ENCODE data around the gene MPC1.

Gene MPC1

DNA sequence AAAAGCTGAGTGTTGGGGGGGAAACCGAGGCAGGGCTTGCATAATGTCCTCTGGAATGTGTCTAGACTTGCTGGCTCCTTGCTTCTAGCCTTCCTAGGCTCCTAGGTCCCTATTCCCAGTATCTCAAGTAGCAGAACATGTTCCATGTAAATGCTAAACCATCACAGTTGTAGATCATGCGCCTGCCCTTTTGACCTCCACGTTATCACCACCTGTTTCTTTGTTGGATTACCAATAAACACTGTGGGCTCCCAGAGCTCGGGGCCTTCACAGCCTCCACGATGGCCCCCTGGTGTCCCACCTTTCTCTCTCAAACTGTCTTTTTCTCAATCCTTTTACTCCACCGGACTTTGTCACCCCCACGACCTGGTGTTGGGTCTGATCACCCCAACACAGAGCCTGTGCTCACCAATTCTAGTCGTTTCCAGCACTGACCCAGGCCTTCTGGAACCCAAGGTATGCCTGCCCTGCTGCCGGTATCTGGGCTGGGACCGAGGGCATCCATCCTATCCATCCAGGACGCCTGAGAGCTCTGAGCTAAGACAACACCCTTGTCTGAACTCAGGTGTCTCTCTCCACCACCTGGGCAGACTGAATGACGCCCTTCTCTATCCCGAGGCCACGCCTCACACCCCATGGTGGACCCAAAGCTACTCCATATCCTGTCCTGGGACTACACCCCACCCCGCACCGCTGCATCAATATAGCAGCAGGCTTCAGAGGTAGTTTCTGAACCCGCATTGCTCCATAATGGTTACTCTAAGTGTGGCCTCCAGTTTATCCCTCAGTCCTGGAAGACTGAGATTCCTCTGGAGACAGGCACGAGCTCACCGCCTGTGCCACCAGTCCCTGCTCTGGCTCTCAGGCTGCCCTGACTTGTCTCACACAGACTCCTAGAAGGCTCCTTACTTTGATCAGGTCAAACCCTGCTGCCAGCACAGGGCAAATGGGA is 65.2 kb downstream of the MPC1 start:
- no peak for DNase-seq
- Histone ChIP-seq H3K27ac (ENCODE audit: low read length) (no peak overlapping the region), H3K4me2 (ENCODE audit: low read depth, low read length) (no peak overlapping the region), H3K79me2 (ENCODE audit: low read length) (no peaks in the 10 kb centered on the region), H3K27me3 (replicated peaks; ENCODE audit: insufficient read depth, low read length) (no peaks in the 10 kb centered on the region), H3K9me2 (replicated peaks; ENCODE audit: insufficient read depth, low read length) (no peaks in the 10 kb centered on the region), H2AFZ (ENCODE audit: low read length) (no peak overlapping the region), H3K36me3 (replicated peaks; ENCODE audit: insufficient read depth, low read length) (no peaks in the 10 kb centered on the region), H3K4me1 (ENCODE audit: low read length) (no peaks in the 10 kb centered on the region), H3F3A (ENCODE audit: insufficient read depth, low read length) (no peaks in the 10 kb centered on the region), H3K9me3 (replicated peaks; ENCODE audit: insufficient read depth, low read length) (no peaks in the 10 kb centered on the region), H4K20me1 (ENCODE audit: insufficient read depth, low read length) (no peaks in the 10 kb centered on the region), H3K9ac (ENCODE audit: low read length) (no peak overlapping the region), H3K4me3 (ENCODE audit: low read length) (no peak overlapping the region)
- TF ChIP-seq EZH2 (optimal IDR thresholded peaks at IDR 0.05; ENCODE audit: low read depth, low read length) (no peak), EZH2phosphoT487 (IDR thresholded peaks at IDR 0.05; ENCODE audit: low read length) (no peak)
- TF ChIP-seq, protein P1, sequence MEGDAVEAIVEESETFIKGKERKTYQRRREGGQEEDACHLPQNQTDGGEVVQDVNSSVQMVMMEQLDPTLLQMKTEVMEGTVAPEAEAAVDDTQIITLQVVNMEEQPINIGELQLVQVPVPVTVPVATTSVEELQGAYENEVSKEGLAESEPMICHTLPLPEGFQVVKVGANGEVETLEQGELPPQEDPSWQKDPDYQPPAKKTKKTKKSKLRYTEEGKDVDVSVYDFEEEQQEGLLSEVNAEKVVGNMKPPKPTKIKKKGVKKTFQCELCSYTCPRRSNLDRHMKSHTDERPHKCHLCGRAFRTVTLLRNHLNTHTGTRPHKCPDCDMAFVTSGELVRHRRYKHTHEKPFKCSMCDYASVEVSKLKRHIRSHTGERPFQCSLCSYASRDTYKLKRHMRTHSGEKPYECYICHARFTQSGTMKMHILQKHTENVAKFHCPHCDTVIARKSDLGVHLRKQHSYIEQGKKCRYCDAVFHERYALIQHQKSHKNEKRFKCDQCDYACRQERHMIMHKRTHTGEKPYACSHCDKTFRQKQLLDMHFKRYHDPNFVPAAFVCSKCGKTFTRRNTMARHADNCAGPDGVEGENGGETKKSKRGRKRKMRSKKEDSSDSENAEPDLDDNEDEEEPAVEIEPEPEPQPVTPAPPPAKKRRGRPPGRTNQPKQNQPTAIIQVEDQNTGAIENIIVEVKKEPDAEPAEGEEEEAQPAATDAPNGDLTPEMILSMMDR (IDR thresholded peaks at IDR 0.05; ENCODE audit: low read length): no peak

DNA sequence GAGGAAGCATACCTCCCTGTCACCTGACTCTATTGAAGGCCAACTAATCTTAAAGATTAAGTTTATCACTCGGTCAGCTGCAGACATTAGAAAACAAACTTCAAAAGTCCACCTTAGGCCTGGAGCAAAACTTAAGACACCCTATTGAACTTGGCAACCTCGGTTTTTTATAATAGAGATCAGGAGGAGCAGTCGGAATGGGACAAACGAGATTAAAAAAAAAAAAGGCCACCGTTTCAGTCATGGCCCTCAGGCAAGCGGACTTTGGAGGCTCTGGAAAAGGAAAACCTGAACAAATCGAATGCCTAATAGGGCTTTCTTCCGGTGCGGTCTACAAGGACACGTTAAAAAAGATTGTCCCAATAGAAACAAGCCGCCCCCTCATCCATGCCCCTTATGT is 67.3 kb downstream of the MPC1 start:
- H3K4me2 ChIP-seq (ENCODE audit: low read depth, low read length): no peak overlapping the region
- no peak overlapping the region for H3K27ac ChIP-seq (ENCODE audit: low read length)
- H3K4me1 ChIP-seq (ENCODE audit: low read length): no peaks in the 10 kb centered on the region
- H3K9ac ChIP-seq (ENCODE audit: low read length): no peak overlapping the region
- no peaks in the 10 kb centered on the region for H4K20me1 ChIP-seq (ENCODE audit: insufficient read depth, low read length)
- no peak for DNase-seq
- H2AFZ ChIP-seq (ENCODE audit: low read length): no peak overlapping the region
- H3K27me3 ChIP-seq (replicated peaks; ENCODE audit: insufficient read depth, low read length): no peaks in the 10 kb centered on the region
- no peaks in the 10 kb centered on the region for H3K36me3 ChIP-seq (replicated peaks; ENCODE audit: insufficient read depth, low read length)
- no peak for TF ChIP-seq EZH2 (optimal IDR thresholded peaks at IDR 0.05; ENCODE audit: low read depth, low read length)
- H3K79me2 ChIP-seq (ENCODE audit: low read length): no peaks in the 10 kb centered on the region
- no peaks in the 10 kb centered on the region for H3K9me2 ChIP-seq (replicated peaks; ENCODE audit: insufficient read depth, low read length)
- H3K4me3 ChIP-seq (ENCODE audit: low read length): no peak overlapping the region
- H3K9me3 ChIP-seq (replicated peaks; ENCODE audit: insufficient read depth, low read length): no peaks in the 10 kb centered on the region
- no peaks in the 10 kb centered on the region for H3F3A ChIP-seq (ENCODE audit: insufficient read depth, low read length)
